Esophagus muscularis mucosa (tissue), 4 donors: ENCODE data around the gene CITED4. TPM values are rescaled to one million over a fixed set of nuclear protein-coding genes. Genes with fewer than 3 reads are reported as not detected.

Experiments
- DNase-seq: peaks from one replicate; pipeline ENCODE4 v3.0.0-alpha.2; 2017; ENCODE audit errors: extremely low spot score
- H3K27ac ChIP-seq, 4 donors: fragments of 200-600 bp; sonication (generic); replicated peaks in 1 of 4; 1 replicate in 3 of 4; 2 replicates in 1 of 4; pipeline ENCODE4 v1.5.1; 2016 to 2019; ENCODE audit warnings: mild to moderate bottlenecking in 1 of 4
- H3K27me3 ChIP-seq, 4 donors: fragments of 200-600 bp; sonication (generic); one replicate each; pipeline versions ENCODE4 v1.5.1 to v1.6.0; 2016 to 2019
- H3K36me3 ChIP-seq, 4 donors: fragments of 200-600 bp; sonication (generic); one replicate each; pipeline ENCODE4 v1.5.1; 2016 to 2019
- H3K4me1 ChIP-seq, 4 donors: fragments of 200-600 bp; sonication (generic); one replicate each; pipeline ENCODE4 v1.5.1; 2016 to 2019
- H3K4me3 ChIP-seq, 4 donors: fragments of 200-600 bp; sonication (generic); 1 replicate in 2 of 4; 2 replicates in 2 of 4; pipeline ENCODE4 v1.5.1; 2016 to 2019; ENCODE audit warnings: mild to moderate bottlenecking in 4 of 4, moderate library complexity in 1 of 4
- H3K9me3 ChIP-seq, 4 donors: fragments of 200-600 bp; sonication (generic); 1 replicate in 3 of 4; 2 replicates in 1 of 4; pipeline ENCODE4 v1.5.1; 2016 to 2019
- EP300 ChIP-seq: sonication (generic); formaldehyde crosslinking; IDR thresholded peaks from one replicate; pipeline ENCODE4 v1.6.1; 2017; ENCODE audit warnings: antibody characterized with exemption
- POLR2A ChIP-seq: fragments of 450-650 bp; IDR thresholded peaks from one replicate; pipeline ENCODE4 v1.6.1; 2017; ENCODE audit warnings: antibody characterized with exemption, moderate library complexity, mild to moderate bottlenecking, low read depth
- POLR2AphosphoS5 ChIP-seq, 2 donors: sonication (generic); formaldehyde crosslinking; IDR thresholded peaks; one replicate each; pipeline ENCODE4 v1.6.1; 2017; ENCODE audit warnings: antibody characterized with exemption in 2 of 2
- WGBS: methylation state at CpG from one replicate; pipeline ENCODE4 v1.1.5; 2018; 5-methylcytosine and 5-hydroxymethylcytosine counted together
- intact Hi-C: fragments of 100-400 bp; cut with DNase I; formaldehyde crosslinking; loops from one replicate; pipeline ENCODE4 v1.15.1; 2023
- total RNA-seq, 4 donors: library from RNA; depleted of rRNA; stranded (reverse); fragments of >200 nt; gene quantifications; one replicate each; pipeline versions ENCODE4 v1.1.0 to v1.2.1, GENCODE V29; 2016
- TF ChIP-seq, protein P1 (sequence below), 3 experiments: fragments of 200-600 bp in 2 of 3; fragments of 450-650 bp in 1 of 3; sonication (generic) in 2 of 3; IDR thresholded peaks; one replicate each; pipeline ENCODE4 v1.5.1; 2017 to 2019; ENCODE audit warnings: antibody characterized with exemption in 3 of 3, mild to moderate bottlenecking in 2 of 3, moderate library complexity in 1 of 3

CITED4 gene
- total RNA-seq, 4 donors from 2014 or later, result 10.1 to 37.8 (median 18.5) TPM

DNA sequence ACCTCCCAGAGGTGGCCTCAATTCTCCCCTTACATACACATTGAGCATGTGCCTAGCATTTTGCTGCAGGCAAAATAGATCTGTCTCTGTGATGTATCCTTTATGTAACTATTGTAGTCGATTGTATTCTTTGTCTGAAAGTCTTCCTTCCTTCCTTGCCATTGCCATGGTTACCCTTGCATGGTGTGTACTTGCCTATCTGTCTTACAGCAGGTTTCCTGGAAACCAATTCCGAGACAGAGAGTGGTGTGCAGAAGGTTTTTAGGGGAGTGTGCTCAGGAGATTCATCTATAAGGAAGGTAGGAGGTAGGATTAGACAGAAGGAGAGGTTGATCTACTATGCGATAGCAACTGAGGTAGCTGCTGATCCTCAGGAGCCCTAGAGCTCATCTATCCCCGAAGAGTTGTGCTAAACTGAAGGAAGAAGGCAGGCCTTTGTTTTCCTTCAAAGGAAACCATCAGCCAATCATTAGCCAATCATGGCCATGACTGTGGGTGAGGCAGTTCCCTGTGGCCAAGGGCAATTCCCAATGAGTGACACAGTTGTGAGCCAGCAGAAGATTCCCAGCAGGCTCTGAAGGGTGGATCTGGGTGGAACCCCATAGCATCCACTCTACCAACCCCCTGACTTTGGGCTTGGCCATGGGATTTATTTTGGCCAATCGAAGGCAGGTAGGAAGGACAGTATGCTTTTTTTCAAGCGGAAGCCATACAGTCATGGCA lies 15.0 kb downstream of the CITED4 start:
- intact Hi-C loops, result loop anchor here (5.0 kb wide), 1 partner anchor 180 kb away; the partner anchor contains the start of gene RIMS3
- Histone ChIP-seq H3K27ac (no peak overlapping the region), H3K4me1 (peaks cover 0 to 30% (median 15%) of the 10 kb centered on the region in 4 donors), H3K36me3 (no peaks in the 10 kb centered on the region), H3K9me3 (peaks cover 0 to 10% (median 2%) of the 10 kb centered on the region in 4 donors), H3K4me3 (no peak overlapping the region), H3K27me3 (no peaks in the 10 kb centered on the region)
- DNase-seq, result no peak
- TF ChIP-seq EP300 (no peak), POLR2A (no peak), POLR2AphosphoS5 (IDR thresholded peaks at IDR 0.05) (no peak)
- TF ChIP-seq, protein P1, sequence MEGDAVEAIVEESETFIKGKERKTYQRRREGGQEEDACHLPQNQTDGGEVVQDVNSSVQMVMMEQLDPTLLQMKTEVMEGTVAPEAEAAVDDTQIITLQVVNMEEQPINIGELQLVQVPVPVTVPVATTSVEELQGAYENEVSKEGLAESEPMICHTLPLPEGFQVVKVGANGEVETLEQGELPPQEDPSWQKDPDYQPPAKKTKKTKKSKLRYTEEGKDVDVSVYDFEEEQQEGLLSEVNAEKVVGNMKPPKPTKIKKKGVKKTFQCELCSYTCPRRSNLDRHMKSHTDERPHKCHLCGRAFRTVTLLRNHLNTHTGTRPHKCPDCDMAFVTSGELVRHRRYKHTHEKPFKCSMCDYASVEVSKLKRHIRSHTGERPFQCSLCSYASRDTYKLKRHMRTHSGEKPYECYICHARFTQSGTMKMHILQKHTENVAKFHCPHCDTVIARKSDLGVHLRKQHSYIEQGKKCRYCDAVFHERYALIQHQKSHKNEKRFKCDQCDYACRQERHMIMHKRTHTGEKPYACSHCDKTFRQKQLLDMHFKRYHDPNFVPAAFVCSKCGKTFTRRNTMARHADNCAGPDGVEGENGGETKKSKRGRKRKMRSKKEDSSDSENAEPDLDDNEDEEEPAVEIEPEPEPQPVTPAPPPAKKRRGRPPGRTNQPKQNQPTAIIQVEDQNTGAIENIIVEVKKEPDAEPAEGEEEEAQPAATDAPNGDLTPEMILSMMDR (IDR thresholded peaks at IDR 0.05), result no peak
- WGBS, result 86% methylated on average over 6 of the region's 6 CpGs

DNA sequence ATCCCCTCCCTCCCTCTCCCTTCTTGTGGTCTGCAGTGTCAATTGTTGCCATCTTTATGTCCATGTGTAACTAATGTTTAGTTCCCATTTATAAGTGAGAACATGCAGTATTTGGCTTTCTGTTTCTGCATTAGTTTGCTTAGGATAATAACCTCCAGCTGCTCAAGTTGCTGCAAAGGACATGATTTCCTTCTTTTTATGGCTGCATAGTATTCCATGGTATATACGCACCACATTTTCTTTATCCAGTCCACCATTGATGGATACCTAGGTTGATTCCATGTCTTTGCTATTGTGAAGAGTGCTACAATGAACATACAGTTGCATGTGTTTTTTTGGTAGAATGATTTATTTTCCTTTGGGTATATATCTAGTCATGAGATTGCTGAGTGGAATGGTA lies 16.3 kb downstream of the CITED4 start:
- TF ChIP-seq POLR2A, result no peak
- TF ChIP-seq, protein P1 (IDR thresholded peaks at IDR 0.05), result no peak
- TF ChIP-seq POLR2AphosphoS5 (IDR thresholded peaks at IDR 0.05), result no peak
- no peak for TF ChIP-seq EP300
- Histone ChIP-seq H3K27ac (no peak overlapping the region), H3K27me3 (no peaks in the 10 kb centered on the region), H3K4me3 (no peak overlapping the region), H3K36me3 (no peaks in the 10 kb centered on the region), H3K9me3 (peaks cover 0 to 11% (median 2%) of the 10 kb centered on the region in 4 donors), H3K4me1 (peaks cover 0 to 30% (median 15%) of the 10 kb centered on the region in 4 donors)
- DNase-seq, result no peak
- WGBS, result 90% methylated on average over 1 of the region's 1 CpG
- intact Hi-C loops, result loop anchor here (5.0 kb wide), 1 partner anchor 179 kb away; the partner anchor contains the start of gene RIMS3

DNA sequence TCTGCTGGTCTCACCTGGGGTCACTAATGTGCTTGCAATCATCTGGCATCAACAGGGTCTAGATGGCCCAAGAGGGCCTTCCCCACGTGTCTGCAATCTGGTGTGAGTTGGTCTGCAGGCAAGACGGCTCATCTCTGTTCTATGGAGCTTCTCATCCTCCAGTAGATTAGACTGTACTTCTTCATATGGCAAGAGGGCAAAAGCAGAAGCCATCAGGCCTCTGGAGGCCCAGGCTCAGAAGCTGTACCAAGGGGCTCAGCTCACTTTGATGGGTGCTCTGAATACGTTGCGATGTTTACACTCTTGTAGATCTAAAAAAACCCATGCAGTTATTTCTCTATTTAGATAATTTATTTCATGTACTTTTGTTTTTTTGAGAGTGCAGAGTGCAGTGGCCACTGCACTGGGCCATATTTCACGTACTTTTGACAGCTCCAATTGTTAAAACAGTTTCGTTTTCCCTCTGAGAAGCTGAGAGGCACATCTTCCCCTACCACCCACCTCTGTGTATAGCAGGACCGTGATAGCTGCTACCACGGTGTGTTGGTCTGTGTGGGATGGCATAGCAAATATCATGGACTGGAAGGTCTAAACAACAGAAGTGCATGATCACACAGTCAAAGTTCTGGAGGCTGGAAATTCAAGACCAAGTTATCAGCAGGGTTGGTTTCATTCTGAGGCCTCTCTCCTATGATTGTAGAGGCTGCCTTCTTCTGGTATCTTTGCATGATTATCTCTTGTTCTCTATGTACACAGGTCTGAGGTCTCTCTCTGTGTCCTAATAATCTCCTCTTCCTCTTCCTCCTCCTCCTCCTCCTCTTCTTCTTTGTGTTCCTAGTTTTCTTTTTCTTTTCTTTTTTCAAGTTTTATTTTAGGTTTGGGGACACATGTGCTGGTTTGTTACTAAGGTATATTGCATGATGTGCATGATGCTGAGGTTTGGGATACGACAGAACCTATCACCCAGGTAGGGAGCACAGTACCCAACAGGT lies 17.0 kb downstream of the CITED4 start:
- H3K9me3 ChIP-seq, result peaks cover 0 to 11% (median 2%) of the 10 kb centered on the region in 4 donors
- intact Hi-C loops, result loop anchor here (5.0 kb wide), 1 partner anchor 178 kb away; the partner anchor contains the start of gene RIMS3
- no peaks in the 10 kb centered on the region for H3K36me3 ChIP-seq
- H3K4me3 ChIP-seq, result no peak overlapping the region
- H3K27ac ChIP-seq, result peak overlapping the region in 1 of 4 donors; percentile 28
- H3K4me1 ChIP-seq, result peaks cover 0 to 29% (median 15%) of the 10 kb centered on the region in 4 donors
- H3K27me3 ChIP-seq, result no peaks in the 10 kb centered on the region
- TF ChIP-seq, protein P1 (IDR thresholded peaks at IDR 0.05), result no peak
- no peak for TF ChIP-seq POLR2AphosphoS5 (IDR thresholded peaks at IDR 0.05)
- TF ChIP-seq POLR2A, result no peak
- no peak for TF ChIP-seq EP300
- DNase-seq, result no peak
- 40% methylated on average over 9 of the region's 9 CpGs for WGBS

DNA sequence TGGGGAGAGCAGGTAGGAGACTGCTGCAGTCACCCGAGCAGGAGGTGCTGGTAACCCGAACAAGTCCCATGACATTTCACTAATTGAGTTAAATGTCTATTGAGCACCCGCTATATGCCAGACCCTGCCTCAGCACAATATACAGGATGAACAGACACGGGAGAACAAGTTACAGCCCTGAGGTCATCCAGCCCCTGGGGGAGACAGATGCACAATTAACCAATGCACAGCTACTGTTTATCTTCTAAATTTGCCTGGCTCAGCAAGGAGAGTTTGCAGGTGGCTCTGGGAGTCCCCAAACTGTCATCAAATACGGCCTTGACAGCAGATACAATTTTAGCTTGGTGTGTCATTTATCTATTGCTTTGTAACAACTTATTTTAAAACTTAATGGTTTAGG lies 18.1 kb downstream of the CITED4 start:
- Histone ChIP-seq H3K4me1 (peaks cover 0 to 22% (median 12%) of the 10 kb centered on the region in 4 donors), H3K36me3 (peaks cover 0 to 11% (median 4%) of the 10 kb centered on the region in 4 donors), H3K9me3 (peaks cover 0 to 11% (median 2%) of the 10 kb centered on the region in 4 donors), H3K27me3 (no peaks in the 10 kb centered on the region), H3K4me3 (no peak overlapping the region), H3K27ac (no peak overlapping the region)
- intact Hi-C loops, result no loop called here
- TF ChIP-seq POLR2A, result no peak
- no peak for TF ChIP-seq POLR2AphosphoS5 (IDR thresholded peaks at IDR 0.05)
- TF ChIP-seq, protein P1 (IDR thresholded peaks at IDR 0.05), result no peak
- no peak for TF ChIP-seq EP300
- WGBS, result 80% methylated on average over 5 of the region's 5 CpGs
- DNase-seq, result no peak
